ENCODE data around the gene MYMX.
"Not testable (repeated sequence)": the region's sequence is repeated elsewhere in the genome, so short reads cannot be mapped to it uniquely, and the experiment has no call there.

MYMX gene

GRCh38 chr6:44216677-44217331 lies at the start of gene MYMX:
Gene MYMX (plus strand): TSS chr6:44216926. CDS start chr6:44217472, 546 bp downstream.
- no peak for DNase-seq

- no peak for DNase-seq
Observed at GRCh38 chr6:44167567-44167966, 49.2 kb upstream of the MYMX start.

GRCh38 chr6:44169154-44169553 lies 47.6 kb upstream of the MYMX start:
- DNase-seq = no peak

GRCh38 chr6:44169886-44170570 lies 46.7 kb upstream of the MYMX start:
- DNase-seq = no peak

- no peak for DNase-seq
Observed at GRCh38 chr6:44171899-44172546, 44.7 kb upstream of the MYMX start.

GRCh38 chr6:44172731-44173500 lies 43.8 kb upstream of the MYMX start:
- DNase-seq = peak; percentile 81

- no peak for DNase-seq
Observed at GRCh38 chr6:44176130-44176761, 40.5 kb upstream of the MYMX start.

GRCh38 chr6:44176762-44177509 lies 39.8 kb upstream of the MYMX start:
- DNase-seq = peak; percentile 30

GRCh38 chr6:44177691-44178423 lies 38.9 kb upstream of the MYMX start:
- DNase-seq = no peak

GRCh38 chr6:44178424-44179071 lies 38.2 kb upstream of the MYMX start:
- DNase-seq = no peak

GRCh38 chr6:44179072-44179536 lies 37.6 kb upstream of the MYMX start:
- DNase-seq = no peak

- DNase-seq = no peak
Observed at GRCh38 chr6:44179648-44180047, 37.1 kb upstream of the MYMX start.

- DNase-seq = no peak
Observed at GRCh38 chr6:44180406-44180805, 36.3 kb upstream of the MYMX start.

- no peak for DNase-seq
Observed at GRCh38 chr6:44180886-44181285, 35.8 kb upstream of the MYMX start.

- DNase-seq = not testable (repeated sequence)
Observed at GRCh38 chr6:44181784-44182183, 34.9 kb upstream of the MYMX start.

- DNase-seq = no peak
Observed at GRCh38 chr6:44182911-44183390, 33.8 kb upstream of the MYMX start.

- no peak for DNase-seq
Observed at GRCh38 chr6:44183783-44184182, 32.9 kb upstream of the MYMX start.

GRCh38 chr6:44185356-44185755 lies 31.4 kb upstream of the MYMX start:
- not testable (repeated sequence) for DNase-seq

- DNase-seq = no peak
Observed at GRCh38 chr6:44185953-44186634, 30.6 kb upstream of the MYMX start.

GRCh38 chr6:44186635-44187025 lies 30.1 kb upstream of the MYMX start:
- no peak for DNase-seq
